Bronchial epithelial cell (primary cell): ENCODE results near the gene TTC4. TPM values are rescaled to one million over a fixed set of nuclear protein-coding genes. Genes with fewer than 3 reads are reported as not detected.

ENCODE experiments used
- DNase-seq: peaks from one replicate; pipeline ENCODE4 v3.0.0-alpha.2; 2010; ENCODE audit warnings: low read depth
- FAIRE-seq: peaks from 2 replicates; lab custom pipeline; 2011; peaks lifted over from hg19 to GRCh38; lab: Jason Lieb, UNC
- H3K27me3 ChIP-seq: 2 replicates; pipeline ENCODE4 v1.5.1; 2011; ENCODE audit warnings: low read length; ENCODE audit not compliant: control insufficient read depth, insufficient read depth
- H3K36me3 ChIP-seq: 2 replicates; pipeline ENCODE4 v1.5.1; 2011; ENCODE audit warnings: low read length; ENCODE audit not compliant: control insufficient read depth, insufficient read depth
- H3K4me3 ChIP-seq: 2 replicates; pipeline ENCODE4 v1.5.1; 2011; ENCODE audit warnings: mild to moderate bottlenecking, low read depth, low read length, control low read depth
- total RNA-seq: library from RNA; depleted of rRNA; stranded (reverse); fragments of >200 nt; gene quantifications from 2 replicates; pipeline ENCODE4 v1.2.1, GENCODE V29; 2014
- TF ChIP-seq, protein P1 (sequence below): IDR thresholded peaks from 2 replicates; pipeline ENCODE4 v1.5.1; 2011; ENCODE audit warnings: mild to moderate bottlenecking, moderate library complexity, low read length, control low read depth, inconsistent platforms; ENCODE audit not compliant: insufficient read depth, severe bottlenecking

The TTC4 gene
- total RNA-seq, 1 donor from 2014 or later: 30.8 TPM

DNA sequence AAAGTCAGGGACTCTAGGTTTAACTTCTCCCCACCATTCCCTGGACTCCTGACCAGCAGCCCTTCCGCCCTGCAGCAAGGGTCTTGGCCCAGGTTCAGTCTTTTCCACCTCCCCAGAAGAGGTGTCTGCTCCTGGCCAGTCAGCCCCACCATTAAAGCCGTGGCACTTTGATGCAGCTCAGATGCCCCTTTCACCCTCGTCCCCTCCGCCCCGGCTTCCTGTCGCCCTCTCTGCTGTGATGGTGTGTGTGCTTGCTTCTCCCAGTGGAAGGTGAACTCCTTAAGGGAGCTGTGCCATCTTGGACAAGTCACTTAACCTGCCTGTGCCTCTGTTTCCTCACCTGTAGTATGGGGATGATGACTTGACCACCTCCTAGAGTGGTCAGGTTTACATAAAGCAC, 17.8 kb upstream of the TTC4 start:
- no peak for FAIRE-seq
- Histone ChIP-seq H3K36me3 (no peaks in the 10 kb centered on the region), H3K27me3 (no peaks in the 10 kb centered on the region), H3K4me3 (no peak overlapping the region)
- DNase-seq: no peak
- TF ChIP-seq, protein P1, sequence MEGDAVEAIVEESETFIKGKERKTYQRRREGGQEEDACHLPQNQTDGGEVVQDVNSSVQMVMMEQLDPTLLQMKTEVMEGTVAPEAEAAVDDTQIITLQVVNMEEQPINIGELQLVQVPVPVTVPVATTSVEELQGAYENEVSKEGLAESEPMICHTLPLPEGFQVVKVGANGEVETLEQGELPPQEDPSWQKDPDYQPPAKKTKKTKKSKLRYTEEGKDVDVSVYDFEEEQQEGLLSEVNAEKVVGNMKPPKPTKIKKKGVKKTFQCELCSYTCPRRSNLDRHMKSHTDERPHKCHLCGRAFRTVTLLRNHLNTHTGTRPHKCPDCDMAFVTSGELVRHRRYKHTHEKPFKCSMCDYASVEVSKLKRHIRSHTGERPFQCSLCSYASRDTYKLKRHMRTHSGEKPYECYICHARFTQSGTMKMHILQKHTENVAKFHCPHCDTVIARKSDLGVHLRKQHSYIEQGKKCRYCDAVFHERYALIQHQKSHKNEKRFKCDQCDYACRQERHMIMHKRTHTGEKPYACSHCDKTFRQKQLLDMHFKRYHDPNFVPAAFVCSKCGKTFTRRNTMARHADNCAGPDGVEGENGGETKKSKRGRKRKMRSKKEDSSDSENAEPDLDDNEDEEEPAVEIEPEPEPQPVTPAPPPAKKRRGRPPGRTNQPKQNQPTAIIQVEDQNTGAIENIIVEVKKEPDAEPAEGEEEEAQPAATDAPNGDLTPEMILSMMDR: no peak

DNA sequence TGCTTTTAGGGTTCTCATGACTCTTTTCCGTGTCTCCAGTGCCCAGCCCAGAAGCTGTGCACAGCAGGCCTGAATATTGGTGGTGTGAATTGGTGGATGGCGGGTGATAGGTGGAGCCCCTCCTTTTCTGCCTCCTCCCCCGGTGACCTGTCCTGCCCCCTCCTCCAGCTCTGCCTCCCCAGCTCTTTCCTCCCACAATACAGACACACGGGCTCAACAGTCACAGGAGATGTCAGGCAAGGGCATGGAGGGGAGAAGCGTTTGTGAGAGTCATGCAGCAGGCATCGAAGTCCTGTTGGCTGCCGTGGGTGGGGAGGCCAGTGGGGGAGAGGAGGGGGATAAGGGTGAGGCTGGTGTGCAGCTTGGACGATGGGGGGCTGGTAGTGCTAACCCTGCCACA, 17.3 kb upstream of the TTC4 start:
- TF ChIP-seq, protein P1: no peak
- Histone ChIP-seq H3K27me3 (no peaks in the 10 kb centered on the region), H3K4me3 (no peak overlapping the region), H3K36me3 (no peaks in the 10 kb centered on the region)
- FAIRE-seq (peak; percentile 77), DNase-seq (no peak)

DNA sequence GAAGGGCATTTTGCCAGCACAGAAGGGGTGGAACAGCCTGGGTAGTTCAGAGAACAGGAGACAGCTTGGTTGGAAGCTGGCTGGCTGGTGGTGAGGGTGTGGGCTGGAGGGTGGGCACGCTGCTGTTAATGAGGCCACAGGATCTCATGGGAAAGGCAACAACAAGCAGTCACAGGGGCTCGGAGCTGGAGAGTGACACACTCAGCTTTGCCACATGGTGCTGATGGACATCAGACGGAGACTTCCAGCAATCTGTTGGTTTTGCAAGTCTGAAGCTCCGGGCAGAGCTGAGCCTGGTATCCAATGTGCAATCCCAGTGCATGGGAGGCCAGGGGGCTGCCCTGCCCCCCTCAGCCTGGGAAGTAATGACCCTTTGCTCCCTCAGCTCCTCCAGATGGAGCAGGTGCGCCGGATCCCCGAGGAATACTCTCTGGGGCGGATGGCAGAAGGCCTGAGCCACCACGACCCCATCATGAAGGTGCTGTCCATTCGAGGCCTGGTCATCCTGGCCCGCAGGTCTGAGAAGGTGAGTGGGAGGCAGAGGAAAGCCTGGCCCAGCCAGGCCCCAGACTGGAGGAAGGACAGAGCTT, 15.6 kb upstream of the TTC4 start:
- TF ChIP-seq, protein P1: no peak
- DNase-seq: no peak
- no peak for FAIRE-seq

DNA sequence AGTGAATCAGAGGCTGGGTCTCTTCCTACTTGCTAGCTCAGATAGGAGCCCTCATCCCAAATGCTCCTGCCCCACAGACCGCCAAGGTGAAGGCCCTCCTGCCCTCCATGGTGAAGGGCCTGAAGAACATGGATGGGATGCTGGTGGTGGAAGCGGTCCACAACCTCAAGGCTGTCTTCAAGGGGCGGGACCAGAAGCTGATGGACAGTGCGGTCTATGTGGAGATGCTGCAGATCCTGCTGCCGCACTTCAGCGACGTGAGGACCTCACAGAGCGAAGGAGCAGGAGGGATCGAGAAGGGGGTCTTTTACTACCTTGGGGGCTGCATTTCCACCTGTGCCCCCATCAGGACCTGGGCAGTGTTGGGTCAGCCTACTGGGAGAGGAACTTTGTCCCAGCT, 14.6 kb upstream of the TTC4 start:
- TF ChIP-seq, protein P1: no peak
- Histone ChIP-seq H3K4me3 (no peak overlapping the region), H3K36me3 (no peaks in the 10 kb centered on the region), H3K27me3 (no peaks in the 10 kb centered on the region)
- DNase-seq: no peak
- no peak for FAIRE-seq

More for the DNA sequence above, 15.6 kb upstream of the TTC4 start:
- Histone ChIP-seq H3K4me3 (no peak overlapping the region), H3K27me3 (no peaks in the 10 kb centered on the region), H3K36me3 (no peaks in the 10 kb centered on the region)

DNA sequence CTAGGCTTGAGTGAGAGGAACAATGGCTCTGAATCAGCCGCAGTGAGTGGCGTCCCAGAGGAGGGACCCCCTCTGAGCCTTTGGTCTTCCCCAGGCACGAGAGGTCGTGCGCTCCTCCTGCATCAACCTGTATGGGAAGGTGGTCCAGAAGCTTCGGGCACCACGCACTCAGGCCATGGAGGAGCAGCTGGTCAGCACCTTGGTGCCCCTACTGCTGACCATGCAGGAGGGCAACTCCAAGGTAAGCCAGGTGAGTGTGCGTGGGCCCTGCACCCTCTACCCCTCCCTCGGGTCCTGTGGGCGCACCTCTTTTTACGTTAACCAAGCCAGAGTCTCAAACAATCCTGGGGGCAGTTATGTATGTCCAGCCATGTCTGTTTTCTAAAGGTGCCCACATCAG, 13.7 kb upstream of the TTC4 start:
- no peak overlapping the region for H3K4me3 ChIP-seq
- DNase-seq (no peak), FAIRE-seq (peak; percentile 7)
- no peaks in the 10 kb centered on the region for H3K27me3 ChIP-seq
- no peaks in the 10 kb centered on the region for H3K36me3 ChIP-seq
- TF ChIP-seq, protein P1: no peak

DNA sequence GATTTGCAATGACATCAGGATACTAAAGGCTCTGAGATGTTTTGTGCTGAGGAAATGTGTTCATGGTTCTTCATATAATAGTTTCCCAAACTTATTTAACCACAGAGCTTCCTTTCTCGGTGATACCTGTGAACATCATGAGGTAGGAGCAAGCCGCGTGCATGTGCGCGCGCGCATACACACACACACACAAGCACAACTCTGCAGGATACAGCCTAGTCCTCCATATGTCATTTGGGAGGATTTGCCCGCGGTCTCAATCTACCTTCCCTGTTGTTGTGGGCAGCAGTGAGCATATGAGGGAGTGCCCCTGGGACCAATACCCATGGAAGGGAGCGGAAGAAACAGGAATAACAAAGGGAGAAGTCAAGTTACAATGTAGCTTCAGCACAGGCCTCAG, 12.2 kb upstream of the TTC4 start:
- Histone ChIP-seq H3K27me3 (no peaks in the 10 kb centered on the region), H3K36me3 (no peaks in the 10 kb centered on the region), H3K4me3 (no peak overlapping the region)
- TF ChIP-seq, protein P1: no peak
- FAIRE-seq: no peak
- DNase-seq: no peak
